ENCODE data around the gene TRPC4AP.
"Not testable (repeated sequence)": the region's sequence is repeated elsewhere in the genome, so short reads cannot be mapped to it uniquely, and the experiment has no call there.

Gene TRPC4AP

GRCh38 chr20:35055445-35056276 lies 36.9 kb downstream of the TRPC4AP start:
- DNase-seq (ENCODE audit: low read depth): no peak

GRCh38 chr20:35054814-35055213 lies 37.8 kb downstream of the TRPC4AP start:
- no peak for DNase-seq (ENCODE audit: low read depth)

GRCh38 chr20:35052616-35053015 lies 40.0 kb downstream of the TRPC4AP start:
- DNase-seq (ENCODE audit: low read depth): not testable (repeated sequence)

GRCh38 chr20:35049776-35050352 lies 42.7 kb downstream of the TRPC4AP start:
- DNase-seq (ENCODE audit: low read depth): no peak

- DNase-seq (ENCODE audit: low read depth): no peak
Observed at GRCh38 chr20:35048739-35049138, 43.9 kb downstream of the TRPC4AP start.

- no peak for DNase-seq (ENCODE audit: low read depth)
Observed at GRCh38 chr20:35042268-35042667, 50.3 kb downstream of the TRPC4AP start.

- DNase-seq (ENCODE audit: low read depth): no peak
Observed at GRCh38 chr20:35040646-35041045, 52.0 kb downstream of the TRPC4AP start.

- DNase-seq (ENCODE audit: low read depth): no peak
Observed at GRCh38 chr20:35039846-35040489, 52.6 kb downstream of the TRPC4AP start.

- no peak for DNase-seq (ENCODE audit: low read depth)
Observed at GRCh38 chr20:35039146-35039545, 53.5 kb downstream of the TRPC4AP start.

- no peak for DNase-seq (ENCODE audit: low read depth)
Observed at GRCh38 chr20:35034145-35034544, 58.5 kb downstream of the TRPC4AP start.

- DNase-seq (ENCODE audit: low read depth): no peak
Observed at GRCh38 chr20:35030136-35030535, 62.5 kb downstream of the TRPC4AP start.

- DNase-seq (ENCODE audit: low read depth): no peak
Observed at GRCh38 chr20:35027301-35027700, 65.3 kb downstream of the TRPC4AP start.

- no peak for DNase-seq (ENCODE audit: low read depth)
Observed at GRCh38 chr20:35025116-35025515, 67.5 kb downstream of the TRPC4AP start.

GRCh38 chr20:35023624-35024023 lies 69.0 kb downstream of the TRPC4AP start:
- no peak for DNase-seq (ENCODE audit: low read depth)

- no peak for DNase-seq (ENCODE audit: low read depth)
Observed at GRCh38 chr20:35021831-35022230, 70.8 kb downstream of the TRPC4AP start.

- no peak for DNase-seq (ENCODE audit: low read depth)
Observed at GRCh38 chr20:35021063-35021462, 71.5 kb downstream of the TRPC4AP start.

- DNase-seq (ENCODE audit: low read depth): no peak
Observed at GRCh38 chr20:35020108-35020928, 72.3 kb downstream of the TRPC4AP start.

GRCh38 chr20:35018590-35019371 lies 73.8 kb downstream of the TRPC4AP start:
- no peak for DNase-seq (ENCODE audit: low read depth)

- DNase-seq (ENCODE audit: low read depth): no peak
Observed at GRCh38 chr20:35017099-35017835, 75.3 kb downstream of the TRPC4AP start.

GRCh38 chr20:35015863-35016193 lies 76.8 kb downstream of the TRPC4AP start:
- no peak for DNase-seq (ENCODE audit: low read depth)

GRCh38 chr20:35014537-35014936 lies 78.1 kb downstream of the TRPC4AP start:
- DNase-seq (ENCODE audit: low read depth): no peak
